GM18505 (cell line): ENCODE measurements around the gene RAP1A.
"Not testable (repeated sequence)": the region's sequence is repeated elsewhere in the genome, so short reads cannot be mapped to it uniquely, and the experiment has no call there.

Experiments used
- ATAC-seq: cut with Tn5 transposase; IDR thresholded peaks from one replicate; pipeline ENCODE4 v1.9.1; 2021; ENCODE audit not compliant: unreplicated experiment
- POLR2A ChIP-seq: IDR thresholded peaks from 4 replicates; pipeline ENCODE4 v1.6.1; 2011; ENCODE audit warnings: borderline replicate concordance; ENCODE audit not compliant: insufficient read depth, insufficient read length; ENCODE audit errors: extremely low read depth

The RAP1A gene

GRCh38 chr1:111738133-111738435 lies 118.5 kb downstream of the RAP1A start:
- no peak for ATAC-seq
- no peak for TF ChIP-seq POLR2A

- no peak for TF ChIP-seq POLR2A
- peak; percentile 50 for ATAC-seq
These were observed 119.0 kb downstream of the RAP1A start for GRCh38 chr1:111738436-111739193.

GRCh38 chr1:111739194-111739924 lies 119.8 kb downstream of the RAP1A start, which contains the start of gene INKA2:
Gene INKA2 (minus strand): TSS chr1:111739395. CDS start chr1:111739242, 153 bp downstream.
- TF ChIP-seq POLR2A, result peak; percentile 69
- peak; percentile 77 for ATAC-seq

- no peak for ATAC-seq
- no peak for TF ChIP-seq POLR2A
These were observed 120.6 kb downstream of the RAP1A start for GRCh38 chr1:111739925-111740765.

- ATAC-seq, result not testable (repeated sequence)
These were observed 122.7 kb downstream of the RAP1A start for GRCh38 chr1:111742292-111742691.

- no peak for ATAC-seq
- no peak for TF ChIP-seq POLR2A
These were observed 123.5 kb downstream of the RAP1A start for GRCh38 chr1:111742938-111743549.

GRCh38 chr1:111743679-111744101 lies 124.1 kb downstream of the RAP1A start:
- no peak for ATAC-seq
- TF ChIP-seq POLR2A, result no peak

GRCh38 chr1:111745675-111746613 lies 126.4 kb downstream of the RAP1A start:
- no peak for ATAC-seq
- no peak for TF ChIP-seq POLR2A

GRCh38 chr1:111746614-111746999 lies 127.0 kb downstream of the RAP1A start:
- ATAC-seq, result no peak
- TF ChIP-seq POLR2A, result no peak

- TF ChIP-seq POLR2A, result no peak
- ATAC-seq, result no peak
These were observed 127.7 kb downstream of the RAP1A start for GRCh38 chr1:111747282-111747734.

GRCh38 chr1:111747947-111748346 lies 128.4 kb downstream of the RAP1A start:
- ATAC-seq, result no peak
- TF ChIP-seq POLR2A, result no peak

GRCh38 chr1:111749628-111750027 lies 130.0 kb downstream of the RAP1A start:
- no peak for ATAC-seq
- TF ChIP-seq POLR2A, result no peak
